HG03135 (cell line): ENCODE data around the gene DBF4.
"Not testable (repeated sequence)": the region's sequence is repeated elsewhere in the genome, so short reads cannot be mapped to it uniquely, and the experiment has no call there.

Experiments
- ATAC-seq: cut with Tn5 transposase; IDR thresholded peaks from one replicate; pipeline ENCODE4 v1.9.1; 2021; ENCODE audit warnings: mild to moderate bottlenecking, moderate library complexity; ENCODE audit not compliant: unreplicated experiment

Gene DBF4

DNA sequence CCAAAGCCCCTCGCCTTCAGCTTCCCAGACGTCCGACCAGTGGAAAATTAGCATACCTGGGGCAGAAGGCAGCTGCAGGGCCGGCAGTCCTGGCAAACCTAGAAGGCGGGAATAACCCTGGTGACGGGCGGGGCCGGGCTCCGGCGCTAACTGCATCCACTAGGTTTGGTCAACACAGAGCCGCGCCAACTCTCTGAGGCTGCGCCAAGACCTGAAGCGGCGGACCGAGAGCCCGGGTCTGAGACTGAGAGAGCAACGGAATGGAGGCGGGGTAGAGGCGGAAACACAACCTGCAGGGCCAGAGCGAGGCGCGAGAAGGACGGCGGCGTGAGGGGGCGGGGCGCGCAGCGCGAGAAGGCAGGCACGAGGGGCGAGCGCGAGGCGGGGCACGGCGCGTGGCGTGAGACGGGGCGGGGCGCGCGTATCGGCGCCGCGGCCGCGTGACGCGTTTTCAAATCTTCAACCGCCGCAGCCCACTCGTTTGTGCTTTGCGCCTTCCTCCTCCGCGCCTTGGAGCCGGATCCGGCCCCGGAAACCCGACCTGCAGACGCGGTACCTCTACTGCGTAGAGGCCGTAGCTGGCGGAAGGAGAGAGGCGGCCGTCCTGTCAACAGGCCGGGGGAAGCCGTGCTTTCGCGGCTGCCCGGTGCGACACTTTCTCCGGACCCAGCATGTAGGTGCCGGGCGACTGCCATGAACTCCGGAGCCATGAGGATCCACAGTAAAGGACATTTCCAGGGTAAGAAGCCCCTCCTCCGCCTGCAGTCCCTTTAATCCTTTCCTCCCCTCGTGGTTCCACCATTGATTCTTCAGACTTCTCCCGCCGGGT lies at the start of gene DBF4, which contains the start of gene SLC25A40:
DBF4 (plus strand) TSS at position 454 of the 829 bp plus-strand sequence; CDS start at position 694, 240 bp downstream.
SLC25A40 (minus strand) TSS at position 321 of the 829 bp plus-strand sequence. CDS start 17,633 bp downstream, outside the sequence.
- ATAC-seq, result peak; percentile 93

DNA sequence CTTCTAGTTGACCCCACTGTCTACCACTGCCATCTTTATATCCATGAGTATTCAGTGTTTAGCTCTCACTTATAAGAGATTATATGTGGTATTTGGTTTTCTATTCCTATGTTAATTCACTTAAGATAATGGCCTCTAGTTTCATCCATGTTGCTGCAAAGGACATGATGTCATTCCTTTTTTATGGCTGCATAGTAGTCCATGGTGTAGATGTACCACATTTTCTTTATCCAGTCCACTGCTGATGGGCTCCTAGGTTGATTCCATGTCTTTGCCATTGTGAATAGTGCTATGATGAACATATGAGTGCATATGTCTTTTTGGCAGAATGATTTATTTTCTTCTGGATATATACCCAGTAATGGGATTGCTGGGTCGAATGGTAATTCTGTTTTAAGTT lies 47.9 kb upstream of the DBF4 start:
- ATAC-seq, result not testable (repeated sequence)

DNA sequence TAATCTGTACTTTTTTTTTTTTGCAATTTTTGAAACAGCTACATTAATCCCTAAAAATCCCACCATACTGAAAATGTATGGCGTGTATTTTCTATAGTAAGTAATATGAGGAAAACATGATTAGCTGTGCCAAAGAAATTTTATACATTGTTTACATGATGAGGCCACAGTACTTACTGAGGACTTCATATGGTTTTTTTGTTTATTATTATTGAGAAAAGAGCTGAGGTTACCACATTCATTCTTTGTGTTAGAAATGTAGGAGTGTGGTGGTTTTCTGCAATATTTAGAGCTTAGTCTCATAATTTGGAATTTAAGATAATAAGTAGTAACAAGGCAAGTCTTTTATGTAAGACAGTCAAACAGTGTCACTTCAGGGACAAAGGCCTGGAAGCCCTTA lies 45.2 kb upstream of the DBF4 start:
- ATAC-seq, result no peak

DNA sequence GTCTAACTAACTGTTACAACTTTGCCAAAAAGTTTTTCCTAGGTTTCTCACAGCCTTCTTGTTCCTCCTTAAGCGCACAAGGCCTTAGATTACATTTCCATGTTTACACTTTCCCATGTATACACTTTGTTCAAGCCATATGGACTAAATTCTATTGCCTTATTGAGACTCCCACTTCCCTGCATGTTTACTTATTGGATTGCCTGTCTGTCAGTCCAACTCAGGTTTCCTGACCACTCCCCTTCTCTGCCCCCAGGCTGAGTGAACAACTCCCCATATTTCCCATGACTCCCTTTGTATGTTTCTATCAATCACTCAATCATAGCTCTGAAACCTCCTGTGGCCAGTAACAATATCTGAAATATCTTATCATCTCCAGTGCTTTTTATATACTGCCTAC lies 43.2 kb upstream of the DBF4 start:
- ATAC-seq, result no peak

GRCh38 chr7:87837597-87837996 lies 38.7 kb upstream of the DBF4 start:
- no peak for ATAC-seq

- no peak for ATAC-seq
Measured at GRCh38 chr7:87850836-87851593, 25.3 kb upstream of the DBF4 start.

- no peak for ATAC-seq
Measured at GRCh38 chr7:87852306-87852705, 24.0 kb upstream of the DBF4 start.

DNA sequence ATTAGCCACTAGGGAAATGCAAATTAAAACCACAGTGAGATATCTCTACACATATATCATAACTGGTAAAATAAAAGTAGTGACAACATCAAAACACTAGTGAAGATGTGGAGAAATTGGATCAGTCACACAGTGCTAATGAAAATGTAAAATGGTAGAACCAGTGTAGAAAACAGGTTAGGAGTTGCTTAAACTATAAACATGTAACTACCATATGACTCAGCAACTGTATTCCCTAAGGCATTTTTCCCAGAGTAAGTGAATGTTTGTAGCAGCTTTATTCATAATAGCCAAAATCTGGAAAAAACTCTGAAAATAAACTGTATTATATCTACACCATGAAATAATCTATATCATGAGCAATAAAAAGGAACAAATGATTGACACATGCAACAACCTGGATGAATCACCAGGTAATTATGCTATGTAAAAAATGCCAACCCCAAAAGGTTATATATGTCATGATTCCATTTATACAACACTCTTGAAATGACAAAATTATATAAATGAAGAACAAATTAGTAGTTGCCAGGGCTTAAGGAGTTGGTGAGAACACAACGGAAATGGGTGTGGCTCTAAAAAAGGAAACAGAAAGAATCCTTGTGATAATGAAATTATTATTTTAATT lies 22.9 kb upstream of the DBF4 start:
- ATAC-seq, result no peak

DNA sequence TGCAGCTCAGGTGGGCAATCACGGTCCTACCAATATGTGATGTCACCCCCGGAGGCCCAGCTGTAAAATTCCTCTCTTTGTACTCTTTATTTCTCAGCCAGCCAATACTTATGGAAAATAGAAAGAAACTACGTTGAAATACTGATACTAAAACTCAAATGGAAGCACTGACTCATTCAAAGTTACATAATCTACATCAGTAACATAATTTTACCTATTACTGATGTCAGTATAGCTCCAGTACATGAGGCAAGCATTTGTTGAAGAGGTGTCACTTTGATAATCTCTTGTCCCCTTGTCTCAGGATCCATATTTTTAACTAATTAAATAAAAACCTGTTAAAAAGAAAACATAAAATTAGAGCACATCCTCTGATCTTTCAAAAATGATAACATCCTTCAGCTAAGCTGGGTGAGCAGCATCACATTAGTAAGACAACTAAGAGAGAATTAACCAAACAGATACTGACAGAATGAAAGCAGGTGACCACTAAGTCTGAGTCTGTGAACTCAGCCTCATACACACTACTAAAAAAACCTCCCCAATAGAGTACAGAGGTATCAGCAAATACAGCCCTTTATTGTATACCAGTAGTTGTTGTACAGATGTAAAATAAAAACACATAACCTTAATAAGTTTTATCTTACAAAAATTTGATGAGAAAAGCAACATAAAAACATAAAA lies 17.7 kb upstream of the DBF4 start:
- no peak for ATAC-seq

- ATAC-seq, result no peak
Measured at GRCh38 chr7:87866089-87866488, 10.2 kb upstream of the DBF4 start.

GRCh38 chr7:87866533-87866932 lies 9.8 kb upstream of the DBF4 start:
- not testable (repeated sequence) for ATAC-seq

- no peak for ATAC-seq
Measured at GRCh38 chr7:87870471-87870870, 5.8 kb upstream of the DBF4 start.

GRCh38 chr7:87872346-87872745 lies 3.9 kb upstream of the DBF4 start:
- no peak for ATAC-seq

DNA sequence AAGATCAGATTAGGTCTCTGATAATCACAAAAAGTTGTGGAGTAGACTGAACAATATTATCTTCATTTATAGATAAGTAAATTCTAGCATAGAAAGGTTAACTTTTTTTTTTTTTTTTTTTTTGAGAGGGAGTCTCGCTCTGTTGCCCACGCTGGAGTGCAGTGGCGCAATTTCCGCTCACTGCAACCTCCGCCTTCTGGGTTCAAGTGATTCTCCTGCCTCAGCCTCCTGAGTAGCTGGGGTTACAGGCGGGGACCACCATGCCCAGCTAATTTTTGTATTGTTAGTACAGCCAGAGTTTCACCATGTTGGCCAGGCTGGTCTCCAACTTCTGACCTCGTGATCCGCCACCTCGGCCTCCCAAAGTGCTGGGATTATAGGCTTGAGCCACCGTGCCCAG lies 3.0 kb upstream of the DBF4 start:
- ATAC-seq, result not testable (repeated sequence)

DNA sequence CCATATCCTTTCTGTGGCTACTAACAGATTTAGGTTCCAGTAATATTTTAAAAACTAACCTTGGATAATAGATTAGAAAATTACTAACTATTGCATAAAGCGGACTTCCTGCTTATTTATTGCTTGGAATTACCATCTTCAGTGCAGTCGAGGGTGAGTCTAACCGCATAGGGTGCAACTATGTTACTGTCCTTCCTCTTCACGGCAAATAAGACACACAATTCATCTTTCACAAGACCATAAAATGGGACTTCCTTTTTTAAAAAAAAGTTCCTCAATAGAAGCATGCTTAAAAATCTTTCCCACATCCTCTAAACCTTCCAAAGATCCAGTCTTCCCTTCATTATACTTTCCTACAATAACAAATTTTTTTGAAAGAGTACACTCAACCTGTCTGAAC lies 2.2 kb upstream of the DBF4 start:
- ATAC-seq, result no peak

GRCh38 chr7:87875151-87876039 lies 898 bp upstream of the DBF4 start:
- ATAC-seq, result peak; percentile 23

- peak; percentile 6 for ATAC-seq
Measured at GRCh38 chr7:87876869-87877234, 559 bp downstream of the DBF4 start.

- ATAC-seq, result no peak
Measured at GRCh38 chr7:87877366-87878040, 1.2 kb downstream of the DBF4 start.

GRCh38 chr7:87878208-87878735 lies 2.0 kb downstream of the DBF4 start:
- no peak for ATAC-seq
